ENCODE data around the gene CCDC86.
A peak's percentile ranks its signal among the peaks of the same experiment; 100 is the strongest.
"Not testable (repeated sequence)": the region's sequence is repeated elsewhere in the genome, so short reads cannot be mapped to it uniquely, and the experiment has no call there.

The CCDC86 gene

GRCh38 chr11:60841797-60842667 is at the start of gene CCDC86:
TSS of gene CCDC86 (plus strand) at chr11:60842113. CDS start at chr11:60842125, 12 bp downstream.
- peak; percentile 91 for DNase-seq

GRCh38 chr11:60792521-60792920 is 49.4 kb upstream of the CCDC86 start:
- DNase-seq, result no peak

- DNase-seq, result no peak
Observed at GRCh38 chr11:60795291-60795690, 46.6 kb upstream of the CCDC86 start.

GRCh38 chr11:60797846-60798630 is 43.9 kb upstream of the CCDC86 start:
- DNase-seq, result no peak

- no peak for DNase-seq
Observed at GRCh38 chr11:60798631-60799030, 43.3 kb upstream of the CCDC86 start.

GRCh38 chr11:60801194-60801593 is 40.7 kb upstream of the CCDC86 start:
- DNase-seq, result no peak

GRCh38 chr11:60803273-60803936 is 38.5 kb upstream of the CCDC86 start:
- no peak for DNase-seq

- DNase-seq, result no peak
Observed at GRCh38 chr11:60809249-60809648, 32.7 kb upstream of the CCDC86 start.

GRCh38 chr11:60809691-60810090 is 32.2 kb upstream of the CCDC86 start:
- DNase-seq, result no peak

GRCh38 chr11:60810151-60810550 is 31.8 kb upstream of the CCDC86 start:
- DNase-seq, result no peak

- DNase-seq, result no peak
Observed at GRCh38 chr11:60810569-60810968, 31.3 kb upstream of the CCDC86 start.

- DNase-seq, result no peak
Observed at GRCh38 chr11:60813324-60813723, 28.6 kb upstream of the CCDC86 start.

- no peak for DNase-seq
Observed at GRCh38 chr11:60814112-60814511, 27.8 kb upstream of the CCDC86 start.

- DNase-seq, result no peak
Observed at GRCh38 chr11:60816590-60817157, 25.2 kb upstream of the CCDC86 start.

- DNase-seq, result no peak
Observed at GRCh38 chr11:60818057-60818456, 23.9 kb upstream of the CCDC86 start.

- DNase-seq, result no peak
Observed at GRCh38 chr11:60821827-60822599, 19.9 kb upstream of the CCDC86 start.

- DNase-seq, result not testable (repeated sequence)
Observed at GRCh38 chr11:60823745-60824306, 18.1 kb upstream of the CCDC86 start.

- DNase-seq, result no peak
Observed at GRCh38 chr11:60825118-60825517, 16.8 kb upstream of the CCDC86 start.

- no peak for DNase-seq
Observed at GRCh38 chr11:60825790-60826189, 16.1 kb upstream of the CCDC86 start.

GRCh38 chr11:60830478-60831142 is 11.3 kb upstream of the CCDC86 start:
- DNase-seq, result no peak

- DNase-seq, result peak; percentile 47
Observed at GRCh38 chr11:60831143-60831500, 10.8 kb upstream of the CCDC86 start.
